Fibroblast of the aortic adventitia (primary cell): ENCODE results near the gene TBC1D22A. TPM values are rescaled to one million over a fixed set of nuclear protein-coding genes. Genes with fewer than 3 reads are reported as not detected.
"Not testable (repeated sequence)": the region's sequence is repeated elsewhere in the genome, so short reads cannot be mapped to it uniquely, and the experiment has no call there.

ENCODE experiments used
- DNase-seq: peaks from one replicate; pipeline ENCODE4 v3.0.0-alpha.2; 2010; ENCODE audit warnings: low read depth
- H3K4me3 ChIP-seq: 2 replicates; pipeline ENCODE4 v1.5.1; 2011; ENCODE audit warnings: low read depth, mild to moderate bottlenecking, control low read depth, low read length, moderate library complexity
- CTCF ChIP-seq: IDR thresholded peaks from 2 replicates; pipeline ENCODE4 v1.5.1; 2011; ENCODE audit warnings: mild to moderate bottlenecking, low read length, control low read depth, inconsistent platforms; ENCODE audit not compliant: insufficient read depth
- total RNA-seq: library from RNA; depleted of rRNA; stranded (reverse); fragments of >200 nt; gene quantifications from 2 replicates; pipeline ENCODE4 v1.2.3, GENCODE V29; 2012; ENCODE audit warnings: low replicate concordance

Gene TBC1D22A
- total RNA-seq, 1 donor, result 13.8 TPM

- DNase-seq, result no peak
- no peak overlapping the region for H3K4me3 ChIP-seq
- TF ChIP-seq CTCF, result no peak
These were observed 404.1 kb downstream of the TBC1D22A start for GRCh38 chr22:47166446-47167016.

DNA sequence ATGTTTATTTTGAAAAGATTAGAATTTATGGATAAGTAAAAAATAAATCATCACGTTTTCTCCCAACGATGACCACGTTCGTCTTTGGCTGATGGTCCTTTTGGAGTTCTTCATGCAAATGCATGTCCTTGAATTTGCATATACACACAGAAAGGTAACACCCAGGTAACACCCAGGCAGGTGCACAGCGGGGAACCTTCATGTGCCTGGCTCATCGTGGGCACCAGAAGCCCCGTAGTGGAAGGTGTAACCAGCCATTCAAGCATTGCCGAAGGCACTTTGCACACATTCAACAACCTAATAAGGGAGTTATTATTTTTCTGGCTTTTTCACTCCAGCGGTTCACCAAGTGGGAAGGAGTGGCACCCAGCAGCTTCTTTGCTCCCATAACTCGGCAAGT, 404.6 kb downstream of the TBC1D22A start:
- no peak for DNase-seq
- H3K4me3 ChIP-seq, result no peak overlapping the region
- no peak for TF ChIP-seq CTCF

- not testable (repeated sequence) for H3K4me3 ChIP-seq, DNase-seq
These were observed 405.5 kb downstream of the TBC1D22A start for GRCh38 chr22:47167921-47168320.

GRCh38 chr22:47168441-47168840, 406.0 kb downstream of the TBC1D22A start:
- no peak for DNase-seq
- TF ChIP-seq CTCF, result no peak
- H3K4me3 ChIP-seq, result no peak overlapping the region

DNA sequence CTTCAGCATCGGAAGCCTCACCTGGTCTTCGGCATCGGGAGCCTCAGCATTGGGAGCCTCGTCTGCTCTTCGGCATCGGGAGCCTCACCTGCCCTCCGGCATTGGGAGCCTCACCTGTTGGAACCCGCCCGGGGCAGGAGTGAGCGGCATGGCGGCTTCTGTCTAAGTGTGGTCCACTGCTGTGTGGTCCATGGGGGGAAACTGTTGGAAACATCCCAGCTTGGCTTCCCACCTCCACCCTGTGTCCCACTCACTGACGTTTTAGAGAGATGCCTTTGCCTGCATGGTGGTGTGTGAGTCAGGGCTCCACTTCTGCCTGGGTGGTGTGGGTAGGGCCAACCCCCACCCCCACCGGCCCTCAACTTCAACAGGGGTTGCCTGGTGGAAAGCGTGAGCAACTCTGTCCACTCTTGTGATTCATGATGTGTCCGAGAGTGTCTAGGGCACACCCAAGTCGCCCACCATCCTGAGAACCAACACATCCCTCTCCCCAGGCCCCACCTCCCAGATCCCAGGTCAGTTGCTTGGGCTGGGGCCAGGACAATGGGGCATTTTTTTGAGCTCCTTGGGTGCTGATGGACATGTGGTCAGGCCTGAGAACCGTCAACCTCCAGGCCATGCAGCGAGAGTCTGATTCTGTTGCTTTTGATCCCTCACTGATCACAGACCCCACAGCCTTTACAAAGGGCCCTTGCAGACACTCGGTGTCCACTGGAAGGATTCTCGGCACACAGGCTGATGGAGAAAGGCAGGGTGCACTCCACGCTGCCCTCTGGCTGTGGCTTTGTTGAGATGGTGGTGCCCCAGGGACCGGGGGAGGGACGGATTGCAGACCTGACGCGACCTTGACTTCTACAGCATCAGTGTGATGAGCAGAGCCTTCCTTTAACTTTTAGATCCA, 406.7 kb downstream of the TBC1D22A start:
- peak; percentile 40 for TF ChIP-seq CTCF
- H3K4me3 ChIP-seq, result no peak overlapping the region
- peak; percentile 5 for DNase-seq

DNA sequence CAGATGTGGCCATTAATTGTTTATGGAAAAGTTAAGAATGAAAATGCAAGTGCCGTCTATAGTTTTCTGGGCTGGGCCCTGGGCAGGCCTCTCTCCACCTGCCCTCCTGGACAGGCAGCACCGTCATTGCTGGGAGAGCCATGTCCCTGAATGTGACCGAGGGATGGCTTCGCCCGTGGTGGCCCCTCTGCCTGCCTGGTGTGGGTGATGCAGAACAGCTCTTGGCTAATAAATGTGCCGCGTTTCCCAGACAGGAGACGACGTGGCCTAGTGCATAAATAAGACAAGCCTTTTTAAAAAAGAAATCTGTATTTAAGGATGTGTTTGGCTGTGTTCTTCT, 407.3 kb downstream of the TBC1D22A start:
- H3K4me3 ChIP-seq, result no peak overlapping the region
- DNase-seq, result no peak
- no peak for TF ChIP-seq CTCF

DNA sequence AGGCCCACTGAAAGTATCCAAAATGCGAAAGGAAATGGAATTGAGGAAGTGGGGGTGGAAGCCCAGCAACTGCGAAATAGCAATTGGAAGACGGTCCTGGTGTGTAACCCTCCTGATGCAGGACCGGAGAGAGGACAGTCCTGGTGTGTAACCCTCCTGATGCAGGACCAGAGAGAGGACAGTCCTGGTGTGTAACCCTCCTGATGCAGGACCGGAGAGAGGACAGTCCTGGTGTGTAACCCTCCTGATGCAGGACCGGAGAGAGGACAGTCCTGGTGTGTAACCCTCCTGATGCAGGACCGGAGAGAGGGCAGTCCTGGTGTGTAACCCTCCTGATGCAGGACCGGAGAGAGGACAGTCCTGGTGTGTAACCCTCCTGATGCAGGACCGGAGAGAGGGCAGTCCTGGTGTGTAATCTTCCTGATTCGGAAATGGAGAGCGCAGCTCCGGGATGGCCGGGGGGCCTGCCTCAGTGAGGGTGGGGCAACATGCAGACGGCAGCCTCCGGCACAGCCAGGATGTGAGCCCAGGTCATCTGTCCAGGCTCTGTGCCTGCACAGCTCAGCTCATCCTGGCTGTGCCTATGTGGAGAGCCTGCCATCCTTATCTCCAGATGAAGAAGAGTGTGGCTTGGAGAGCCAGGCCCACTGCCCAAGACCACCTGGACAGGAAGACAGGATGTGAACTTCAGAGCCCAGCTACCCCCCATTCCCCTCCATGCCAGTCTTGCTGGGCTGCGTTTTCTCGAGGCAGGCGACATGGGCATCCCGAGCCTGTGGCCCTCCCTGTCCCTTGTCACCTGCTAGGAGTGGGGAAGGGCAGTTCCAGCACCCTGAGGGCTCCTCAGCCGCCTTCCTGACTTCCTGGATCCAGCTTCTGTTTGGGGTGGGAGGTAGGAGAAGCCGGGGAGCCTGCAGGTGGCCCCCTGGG, 408.3 kb downstream of the TBC1D22A start:
- DNase-seq, H3K4me3 ChIP-seq: not testable (repeated sequence)
